Measurements from ENCODE around the gene RBM44.

Gene RBM44

DNA sequence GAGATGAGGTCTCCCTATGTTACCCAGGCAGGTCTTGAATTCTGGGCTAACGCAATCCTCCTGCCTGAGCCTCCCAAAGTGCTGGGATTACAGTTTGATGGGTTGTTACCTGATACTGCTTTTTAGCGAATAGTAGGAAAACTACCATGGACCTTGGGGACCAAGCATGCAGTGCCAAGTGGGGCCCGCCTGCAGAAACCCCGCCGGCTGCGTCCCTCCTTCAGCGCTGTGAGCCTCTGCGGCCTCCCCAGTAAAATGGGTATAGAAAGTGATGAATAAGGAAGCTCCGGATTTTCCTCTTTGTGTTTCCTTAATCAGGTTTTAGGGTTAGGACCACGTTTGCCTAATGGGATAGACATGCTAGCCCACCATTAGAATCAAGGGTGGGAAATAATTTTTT is 91.2 kb downstream of the RBM44 start:
- DNase-seq = no peak

Data from stimulated activated CD4-positive, alpha-beta T cell treated with anti-CD3 and anti-CD28 coated beads, Interleukin-12 subunit alpha, Interleukin-12 subunit beta, amount 100 ng/mL, for 4 hours (primary cell).